OCI-LY1 (cell line): Measurements from ENCODE around the gene SH3PXD2A.

Source experiments
- H2AFZ ChIP-seq: fragments of 200-600 bp; sonication (generic), shearing (Covaris generic); 2 replicates; pipeline ENCODE4 v1.6.0; 2014; ENCODE audit warnings: antibody characterized with exemption, mild to moderate bottlenecking, low read length
- H3F3A ChIP-seq: fragments of 200-600 bp; sonication (generic), shearing (Covaris generic); 2 replicates; pipeline ENCODE4 v1.6.0; 2014; ENCODE audit warnings: mild to moderate bottlenecking, antibody characterized with exemption, low read length, moderate library complexity; ENCODE audit not compliant: insufficient read depth
- H3K27ac ChIP-seq: fragments of 200-600 bp; sonication (generic); 2 replicates; pipeline ENCODE4 v1.5.1; 2014; ENCODE audit warnings: low read length, mixed run types, mild to moderate bottlenecking, low read depth; ENCODE audit not compliant: poor library complexity, severe bottlenecking
- H3K27me3 ChIP-seq: fragments of 200-600 bp; sonication (generic); 2 replicates; pipeline ENCODE4 v1.6.0; 2014; ENCODE audit warnings: antibody characterized with exemption, mild to moderate bottlenecking, low read length, moderate library complexity; ENCODE audit not compliant: insufficient read depth
- H3K36me3 ChIP-seq: fragments of 200-600 bp; sonication (generic); 2 replicates; pipeline ENCODE4 v1.6.1; 2014; ENCODE audit warnings: mild to moderate bottlenecking, antibody characterized with exemption, low read length, moderate library complexity, mixed read lengths; ENCODE audit not compliant: insufficient read depth
- H3K4me1 ChIP-seq: fragments of 200-600 bp; sonication (generic); 2 replicates; pipeline ENCODE4 v1.5.1; 2014; ENCODE audit warnings: mild to moderate bottlenecking, low read length, moderate library complexity; ENCODE audit not compliant: insufficient read depth, severe bottlenecking
- H3K4me2 ChIP-seq: fragments of 200-600 bp; sonication (generic), shearing (Covaris generic); 2 replicates; pipeline ENCODE4 v1.6.1; 2014; ENCODE audit warnings: low read length
- H3K4me3 ChIP-seq: fragments of 200-600 bp; sonication (generic); 2 replicates; pipeline ENCODE4 v1.5.1; 2014; ENCODE audit warnings: low read length, low read depth, mild to moderate bottlenecking, mixed read lengths; ENCODE audit not compliant: poor library complexity, severe bottlenecking
- H3K79me2 ChIP-seq: fragments of 200-600 bp; shearing (Covaris generic); 2 replicates; pipeline ENCODE4 v1.6.1; 2016; ENCODE audit warnings: mixed run types, low read length, mixed read lengths; ENCODE audit not compliant: insufficient read depth
- H3K9ac ChIP-seq: fragments of 200-600 bp; sonication (generic), shearing (Covaris generic); 2 replicates; pipeline ENCODE4 v1.6.1; 2014; ENCODE audit warnings: mild to moderate bottlenecking, low read length, mixed read lengths
- H3K9me2 ChIP-seq: fragments of 200-600 bp; sonication (generic), shearing (Covaris generic); 2 replicates; pipeline ENCODE4 v1.6.1; 2014; ENCODE audit warnings: low read depth, mild to moderate bottlenecking, low read length, mixed read lengths
- H3K9me3 ChIP-seq: fragments of 200-600 bp; shearing (Covaris generic); 2 replicates; pipeline ENCODE4 v1.6.1; 2014; ENCODE audit warnings: low read length, mixed read lengths
- H4K20me1 ChIP-seq: fragments of 200-600 bp; sonication (generic), shearing (Covaris generic); 2 replicates; pipeline ENCODE4 v1.6.0; 2016; ENCODE audit warnings: mild to moderate bottlenecking, low read length; ENCODE audit not compliant: insufficient read depth
- EZH2 ChIP-seq: fragments of 200-600 bp; sonication (generic), shearing (Covaris generic); IDR thresholded peaks from 2 replicates; pipeline ENCODE4 v1.8.0; 2017; ENCODE audit warnings: borderline replicate concordance, mixed run types, mild to moderate bottlenecking, antibody characterized with exemption, low read length, moderate library complexity, mixed read lengths
- TF ChIP-seq, protein P1 (sequence below): fragments of 200-600 bp; sonication (generic), shearing (Covaris generic); IDR thresholded peaks from 2 replicates; pipeline ENCODE4 v1.5.1; 2017; ENCODE audit warnings: mild to moderate bottlenecking, antibody characterized with exemption, low read length, moderate library complexity, mixed read lengths

SH3PXD2A gene

DNA sequence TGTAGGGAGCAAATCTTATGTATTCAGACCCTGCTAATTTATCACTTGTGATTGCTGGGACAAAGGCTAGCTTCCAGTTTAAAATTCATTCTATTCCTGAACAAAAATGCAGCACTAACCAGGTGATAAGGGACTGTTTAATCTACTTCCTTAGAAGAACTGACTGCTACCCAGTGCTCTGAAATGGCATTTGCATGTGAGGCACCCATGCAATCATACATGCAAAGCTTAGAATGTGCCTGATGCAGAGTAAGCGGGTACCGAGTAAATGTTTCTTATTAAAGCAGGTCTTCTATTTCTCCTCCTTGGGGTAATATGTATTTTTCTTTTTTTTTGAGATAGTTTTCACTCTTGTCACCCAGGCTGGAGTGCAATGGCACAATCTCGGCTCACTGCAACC lies 307.4 kb downstream of the SH3PXD2A start:
- Histone ChIP-seq H3K27me3 (peaks cover 5% of the 10 kb centered on the region), H3K4me2 (no peak overlapping the region), H4K20me1 (no peaks in the 10 kb centered on the region), H3K4me1 (peaks cover 2% of the 10 kb centered on the region), H3K36me3 (no peaks in the 10 kb centered on the region), H3K79me2 (no peaks in the 10 kb centered on the region), H3K9me3 (no peaks in the 10 kb centered on the region), H3K4me3 (no peak overlapping the region), H2AFZ (no peak overlapping the region), H3K9me2 (no peaks in the 10 kb centered on the region), H3K27ac (no peak overlapping the region), H3K9ac (no peak overlapping the region), H3F3A (no peaks in the 10 kb centered on the region)
- no peak for TF ChIP-seq EZH2
- TF ChIP-seq, protein P1, sequence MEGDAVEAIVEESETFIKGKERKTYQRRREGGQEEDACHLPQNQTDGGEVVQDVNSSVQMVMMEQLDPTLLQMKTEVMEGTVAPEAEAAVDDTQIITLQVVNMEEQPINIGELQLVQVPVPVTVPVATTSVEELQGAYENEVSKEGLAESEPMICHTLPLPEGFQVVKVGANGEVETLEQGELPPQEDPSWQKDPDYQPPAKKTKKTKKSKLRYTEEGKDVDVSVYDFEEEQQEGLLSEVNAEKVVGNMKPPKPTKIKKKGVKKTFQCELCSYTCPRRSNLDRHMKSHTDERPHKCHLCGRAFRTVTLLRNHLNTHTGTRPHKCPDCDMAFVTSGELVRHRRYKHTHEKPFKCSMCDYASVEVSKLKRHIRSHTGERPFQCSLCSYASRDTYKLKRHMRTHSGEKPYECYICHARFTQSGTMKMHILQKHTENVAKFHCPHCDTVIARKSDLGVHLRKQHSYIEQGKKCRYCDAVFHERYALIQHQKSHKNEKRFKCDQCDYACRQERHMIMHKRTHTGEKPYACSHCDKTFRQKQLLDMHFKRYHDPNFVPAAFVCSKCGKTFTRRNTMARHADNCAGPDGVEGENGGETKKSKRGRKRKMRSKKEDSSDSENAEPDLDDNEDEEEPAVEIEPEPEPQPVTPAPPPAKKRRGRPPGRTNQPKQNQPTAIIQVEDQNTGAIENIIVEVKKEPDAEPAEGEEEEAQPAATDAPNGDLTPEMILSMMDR = no peak

DNA sequence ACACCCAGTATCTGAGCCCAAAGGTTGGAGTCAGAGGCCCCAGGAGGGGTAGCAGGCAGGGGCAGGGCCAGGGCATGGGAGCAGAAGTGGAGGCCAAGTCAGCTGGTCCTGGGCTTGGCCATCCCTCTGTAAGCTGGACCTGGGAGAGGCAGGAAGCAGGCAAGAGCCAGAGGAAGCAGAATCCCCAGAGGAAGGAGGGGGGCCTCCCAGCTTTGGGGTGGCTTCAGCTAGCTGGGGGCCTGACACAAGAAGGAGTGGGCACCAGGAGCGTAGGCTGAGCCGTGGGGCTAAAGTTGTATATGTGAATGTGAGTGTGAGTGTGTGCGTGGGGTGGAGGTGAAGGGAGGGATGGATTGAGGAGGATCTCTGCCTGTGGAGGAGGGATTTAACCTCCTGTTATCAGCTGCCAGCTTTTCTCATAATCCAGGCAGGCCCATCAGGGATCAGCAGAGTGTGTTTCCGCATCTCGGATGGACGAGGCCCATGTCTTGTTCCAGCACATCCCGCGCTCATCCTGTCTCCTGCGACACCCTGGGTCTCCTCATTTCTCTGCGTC lies 307.9 kb downstream of the SH3PXD2A start:
- Histone ChIP-seq H3K4me1 (peaks cover 7% of the 10 kb centered on the region), H3K9me3 (no peaks in the 10 kb centered on the region), H3K27me3 (peaks cover 5% of the 10 kb centered on the region), H3F3A (no peaks in the 10 kb centered on the region), H2AFZ (no peak overlapping the region), H3K79me2 (no peaks in the 10 kb centered on the region), H3K9me2 (no peaks in the 10 kb centered on the region), H3K4me3 (no peak overlapping the region), H3K27ac (no peak overlapping the region), H3K9ac (no peak overlapping the region), H4K20me1 (no peaks in the 10 kb centered on the region), H3K36me3 (no peaks in the 10 kb centered on the region), H3K4me2 (no peak overlapping the region)
- TF ChIP-seq, protein P1 = no peak
- TF ChIP-seq EZH2 = no peak

DNA sequence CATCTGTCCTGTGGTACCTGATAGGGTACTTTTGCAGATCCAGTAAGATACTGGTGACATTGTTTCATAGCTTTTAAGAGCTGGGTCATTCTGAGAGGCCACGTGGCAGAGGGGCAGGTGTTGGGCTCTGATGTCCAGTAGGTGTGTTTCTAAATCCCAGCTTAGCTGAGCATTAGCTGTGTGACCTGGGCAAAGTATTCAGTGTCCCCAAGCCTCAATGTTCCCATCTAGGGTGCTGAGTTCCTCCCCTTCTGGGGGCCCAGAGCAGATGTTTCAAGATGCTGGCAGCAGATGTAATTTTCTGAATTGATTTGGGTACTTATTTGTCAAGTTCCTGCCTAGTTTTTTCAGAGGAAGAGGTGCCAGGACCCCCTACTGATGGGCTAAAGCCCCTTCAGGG lies 309.0 kb downstream of the SH3PXD2A start:
- peaks cover 8% of the 10 kb centered on the region for H3K4me1 ChIP-seq
- no peak overlapping the region for H3K27ac ChIP-seq
- no peaks in the 10 kb centered on the region for H3K9me3 ChIP-seq
- H2AFZ ChIP-seq = no peak overlapping the region
- H3K4me3 ChIP-seq = no peak overlapping the region
- no peaks in the 10 kb centered on the region for H3K36me3 ChIP-seq
- H4K20me1 ChIP-seq = no peaks in the 10 kb centered on the region
- no peaks in the 10 kb centered on the region for H3F3A ChIP-seq
- H3K9me2 ChIP-seq = no peaks in the 10 kb centered on the region
- H3K9ac ChIP-seq = no peak overlapping the region
- H3K27me3 ChIP-seq = peaks cover 5% of the 10 kb centered on the region
- H3K4me2 ChIP-seq = no peak overlapping the region
- no peak for TF ChIP-seq EZH2
- TF ChIP-seq, protein P1 = no peak
- H3K79me2 ChIP-seq = no peaks in the 10 kb centered on the region
